T-helper 1 cell (primary cell): ENCODE measurements around the gene FHL1.
"Not testable (repeated sequence)": the region's sequence is repeated elsewhere in the genome, so short reads cannot be mapped to it uniquely, and the experiment has no call there.

Experiments
- DNase-seq, 5 donors: peaks; one replicate each; pipeline ENCODE4 v3.0.0-alpha.2; 2012 to 2020

Gene FHL1

GRCh38 chrX:136147976-136148375 lies 643 bp downstream of the FHL1 start:
- DNase-seq, result no peak

DNA sequence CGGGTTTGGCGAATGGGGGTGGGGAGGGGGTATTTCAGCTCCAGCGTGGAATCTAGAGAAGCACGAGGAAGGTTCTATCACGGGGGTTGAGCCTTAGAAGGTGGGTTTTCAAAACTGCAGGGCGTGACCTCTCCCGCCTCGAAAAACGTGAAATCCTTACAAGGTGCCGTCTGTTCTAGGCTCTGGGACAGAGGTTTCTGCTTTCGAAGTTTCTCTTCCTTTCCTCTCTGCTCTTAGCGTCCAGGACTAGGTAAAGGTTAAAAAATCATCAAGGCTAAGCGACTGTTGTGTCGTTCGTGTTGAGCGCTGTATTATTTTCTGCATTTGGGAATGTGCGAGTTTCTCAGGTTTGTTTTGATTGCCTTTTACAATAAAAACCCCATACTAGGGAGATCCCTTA lies 1.1 kb downstream of the FHL1 start:
- DNase-seq, result no peak

GRCh38 chrX:136154998-136155397 lies 7.7 kb downstream of the FHL1 start:
- DNase-seq, result no peak

DNA sequence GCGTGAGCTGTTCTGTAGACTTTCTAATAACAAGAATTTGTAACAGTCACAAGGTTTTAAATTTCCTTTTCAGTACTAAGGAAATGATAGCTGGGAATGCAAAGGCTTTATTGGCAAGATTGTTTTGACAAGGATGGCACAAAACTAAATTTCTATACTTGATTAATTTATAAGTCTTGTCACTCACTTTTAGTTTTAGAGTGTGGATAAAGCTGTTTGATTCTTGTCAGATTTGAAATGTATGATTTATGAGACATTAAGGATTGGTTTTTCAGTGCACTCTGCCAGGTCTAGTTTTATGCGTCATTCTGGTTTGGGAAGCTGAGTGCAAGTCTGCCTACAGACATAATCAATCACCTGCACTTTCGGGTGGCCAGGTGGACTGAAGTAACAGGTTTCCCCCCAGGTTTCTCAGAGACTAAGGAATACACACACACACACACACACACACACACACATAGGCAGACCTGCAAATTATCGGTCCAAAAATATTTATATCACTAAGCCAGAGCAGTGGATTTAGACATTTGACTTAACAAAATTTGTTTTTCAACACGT lies 9.3 kb downstream of the FHL1 start:
- DNase-seq, result no peak

GRCh38 chrX:136157187-136157586 lies 9.9 kb downstream of the FHL1 start:
- no peak for DNase-seq

- DNase-seq, result no peak
Measured at GRCh38 chrX:136158685-136159084, 11.4 kb downstream of the FHL1 start.

DNA sequence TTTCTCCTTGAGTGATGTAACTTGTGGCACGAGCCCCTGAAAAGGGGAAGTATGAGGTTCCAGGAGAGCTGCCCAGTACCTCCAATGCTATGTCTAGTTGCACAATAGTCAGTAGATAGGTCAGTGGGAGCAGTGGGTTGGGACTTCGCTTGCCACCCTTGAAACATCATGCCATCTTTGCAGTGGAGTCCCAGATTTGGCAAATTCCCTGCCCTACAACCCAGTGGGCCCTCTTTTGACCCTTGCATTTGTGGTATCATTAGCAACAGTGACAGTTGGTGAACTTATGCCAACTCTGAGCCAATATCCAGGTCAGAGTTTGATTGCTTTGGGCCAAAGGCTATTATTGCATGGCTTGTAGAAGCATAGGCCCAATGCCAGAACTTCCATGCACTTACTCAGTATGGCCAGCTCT lies 12.3 kb downstream of the FHL1 start:
- no peak for DNase-seq

DNA sequence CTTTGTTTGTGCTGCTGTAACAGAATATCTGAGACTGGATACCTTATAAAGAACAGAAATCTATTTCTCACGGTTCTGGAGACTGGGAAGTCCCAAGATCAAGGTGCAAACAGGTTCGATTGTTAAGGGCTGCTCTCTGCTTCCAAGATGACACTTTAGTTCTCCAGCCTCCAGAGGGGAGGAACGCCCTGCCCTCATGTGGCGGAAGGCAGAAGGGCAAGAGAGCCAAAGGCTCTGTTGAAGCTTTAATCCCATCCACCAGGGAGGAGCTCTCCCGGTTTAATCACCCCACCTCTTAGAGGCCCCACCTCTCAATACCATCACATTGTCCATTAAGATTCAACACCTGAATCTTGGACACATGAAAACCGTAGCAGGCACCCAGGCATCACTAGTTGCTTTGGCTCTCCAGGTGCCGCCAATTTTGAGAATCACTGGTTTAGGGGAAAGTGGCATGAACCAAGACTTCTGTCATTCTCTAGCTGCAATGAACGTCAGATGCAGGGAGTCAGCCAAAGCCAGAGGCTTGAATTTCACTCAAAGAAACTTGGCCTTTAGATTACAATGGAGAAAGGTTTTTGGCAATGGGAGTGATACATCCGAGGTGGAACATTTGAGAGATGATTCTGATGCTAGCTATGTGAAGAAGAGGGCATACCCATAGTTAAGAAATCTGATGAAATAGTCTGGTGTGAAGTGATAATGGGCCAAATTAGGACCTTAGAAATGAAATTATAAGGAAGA lies 15.7 kb downstream of the FHL1 start:
- peak in 2 of 5 donors; percentile 17 to 35 for DNase-seq

DNA sequence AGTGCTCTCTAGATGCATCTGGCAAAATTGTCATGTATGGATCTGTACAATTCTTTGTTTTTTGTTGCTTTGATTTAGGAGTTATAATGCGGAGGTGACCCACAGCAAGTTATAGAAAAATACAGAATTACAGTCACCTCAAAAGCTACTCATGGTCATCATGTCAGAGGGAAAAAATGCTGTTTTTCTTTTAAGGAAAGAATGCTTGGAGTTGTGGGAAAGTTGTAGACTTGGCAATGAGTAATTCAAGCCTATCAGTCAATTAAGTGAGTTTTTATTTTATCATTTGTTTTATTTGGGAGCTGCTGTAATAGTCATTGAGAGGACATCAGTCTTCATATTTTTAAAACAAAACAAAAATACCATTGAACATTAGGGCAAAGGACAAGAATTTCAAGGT lies 16.4 kb downstream of the FHL1 start:
- DNase-seq, result no peak

DNA sequence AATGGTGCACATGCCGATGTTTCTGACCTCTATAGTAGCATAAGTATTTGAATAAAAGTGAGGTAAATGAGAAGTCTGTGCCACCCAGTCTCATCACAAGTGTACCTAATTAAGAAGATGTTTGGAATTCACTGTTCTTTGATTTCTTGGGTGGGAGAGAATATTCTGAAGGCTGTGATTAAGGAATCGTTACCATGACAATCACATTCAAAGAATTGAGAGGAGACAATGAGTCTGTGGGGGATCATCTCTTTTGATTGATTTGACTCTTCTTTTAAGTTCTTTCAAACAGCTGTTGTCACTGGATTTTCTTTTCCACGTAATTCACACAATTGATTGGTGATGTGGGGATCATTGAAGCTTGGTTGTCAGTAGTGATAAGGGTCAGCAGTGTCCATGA lies 18.1 kb downstream of the FHL1 start:
- DNase-seq, result no peak

- peak in 1 of 5 donors; percentile 5 for DNase-seq
Measured at GRCh38 chrX:136166221-136166855, 19.0 kb downstream of the FHL1 start.

DNA sequence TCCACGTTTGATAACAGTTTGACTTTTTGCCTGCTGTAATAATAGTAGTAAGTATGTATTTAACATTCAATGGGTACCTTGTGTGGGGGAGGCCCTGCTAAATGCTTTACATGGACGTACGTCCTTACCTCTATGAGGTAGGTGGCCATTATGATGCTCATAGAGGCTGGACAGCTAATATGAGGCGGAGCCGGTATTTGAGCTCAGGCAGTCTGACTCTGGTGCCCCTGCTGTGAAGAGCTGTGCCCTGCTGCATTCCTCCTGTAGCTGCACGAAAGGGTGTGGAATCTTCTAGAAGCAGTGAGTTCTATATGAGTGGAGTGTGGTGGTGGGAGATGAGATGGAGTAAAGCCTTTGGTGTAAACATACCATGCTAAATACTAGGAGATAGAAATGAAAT lies 20.7 kb downstream of the FHL1 start:
- not testable (repeated sequence) for DNase-seq

DNA sequence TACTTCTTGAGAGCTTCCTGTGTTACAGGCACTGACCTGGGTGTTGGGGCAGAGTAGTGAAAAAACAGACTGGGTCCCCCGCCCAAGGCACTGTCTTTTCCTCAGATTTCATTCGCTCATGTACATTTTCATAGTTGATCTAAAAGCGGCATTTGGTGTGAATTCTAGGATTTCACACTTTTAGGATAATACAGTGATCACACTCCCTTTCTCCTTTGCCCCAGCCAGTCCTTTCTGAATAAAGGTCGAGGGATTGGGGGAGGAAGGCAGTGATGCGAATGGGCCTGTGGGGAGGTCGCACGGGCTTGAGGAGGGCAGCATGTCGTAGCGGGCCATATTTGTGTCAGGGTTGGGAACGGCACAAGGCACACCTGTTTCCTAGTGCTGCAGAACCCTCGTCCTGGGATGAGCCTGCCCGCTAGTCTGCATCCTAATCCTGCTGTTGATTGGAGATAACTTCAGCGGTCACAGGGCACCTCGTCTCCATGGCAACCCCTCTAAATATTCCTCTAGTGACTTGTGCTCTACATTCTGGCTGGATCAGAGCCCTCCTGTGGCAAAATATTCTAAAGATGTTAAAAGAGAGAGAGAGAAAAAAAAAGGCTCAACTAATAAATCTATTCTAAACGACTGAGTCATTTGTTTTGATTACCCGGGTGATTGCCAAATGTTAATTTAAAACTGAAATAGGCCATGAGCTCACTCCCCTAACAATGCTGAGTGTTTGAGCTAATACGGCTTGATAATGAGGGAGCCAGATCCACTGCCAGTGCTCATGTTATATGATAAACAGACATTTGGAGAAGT lies 21.8 kb downstream of the FHL1 start:
- DNase-seq, result no peak

DNA sequence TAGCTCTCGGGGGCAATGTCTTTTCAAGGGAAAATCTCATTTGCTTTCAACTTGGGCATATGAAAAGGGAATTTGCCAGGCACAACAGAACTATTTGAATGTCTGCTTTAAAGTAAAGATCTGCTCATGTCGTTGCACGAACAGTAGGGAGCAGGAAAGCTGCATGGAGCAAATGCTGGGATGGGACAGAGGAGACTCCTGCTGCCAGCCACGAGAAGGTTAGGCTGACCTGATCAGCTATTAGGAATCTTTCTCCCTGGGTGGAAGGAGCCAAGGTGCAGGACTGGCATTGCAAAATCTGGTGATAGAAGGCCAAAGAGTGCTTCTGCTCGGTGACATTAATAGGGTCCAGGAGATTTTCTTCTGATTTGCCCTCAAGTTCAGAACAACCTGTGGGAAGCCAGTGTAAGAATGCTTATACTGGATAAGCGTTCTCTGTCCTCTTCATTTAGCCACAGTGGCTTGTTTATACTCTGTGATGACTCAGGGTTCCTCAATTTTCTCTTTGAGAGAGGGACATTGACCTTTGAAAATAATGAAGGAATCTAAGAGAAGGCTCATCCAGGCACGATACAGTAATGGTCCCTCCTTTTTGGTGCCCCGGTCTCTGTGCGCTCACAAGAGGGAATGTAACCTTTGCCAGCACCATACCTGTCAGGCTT lies 22.9 kb downstream of the FHL1 start:
- DNase-seq, result no peak

DNA sequence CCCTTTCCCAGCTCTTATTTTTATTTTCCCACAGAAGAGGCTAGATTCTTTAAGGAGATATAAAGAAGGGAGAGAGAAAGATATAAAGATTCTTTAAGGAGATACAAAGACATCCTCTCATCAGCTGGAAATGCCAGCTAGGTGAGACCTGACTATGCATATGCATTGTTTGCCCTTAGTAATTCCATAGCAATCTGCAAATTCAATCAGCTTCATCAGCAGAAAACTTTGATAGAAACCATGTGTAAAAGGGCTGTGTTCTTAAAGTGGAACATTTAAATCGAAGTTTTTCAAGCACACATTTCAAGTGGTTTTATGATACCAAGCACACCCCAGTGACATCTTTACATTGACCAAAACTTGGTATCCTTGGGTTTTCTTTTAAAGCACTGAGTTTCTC lies 24.1 kb downstream of the FHL1 start:
- DNase-seq, result no peak

DNA sequence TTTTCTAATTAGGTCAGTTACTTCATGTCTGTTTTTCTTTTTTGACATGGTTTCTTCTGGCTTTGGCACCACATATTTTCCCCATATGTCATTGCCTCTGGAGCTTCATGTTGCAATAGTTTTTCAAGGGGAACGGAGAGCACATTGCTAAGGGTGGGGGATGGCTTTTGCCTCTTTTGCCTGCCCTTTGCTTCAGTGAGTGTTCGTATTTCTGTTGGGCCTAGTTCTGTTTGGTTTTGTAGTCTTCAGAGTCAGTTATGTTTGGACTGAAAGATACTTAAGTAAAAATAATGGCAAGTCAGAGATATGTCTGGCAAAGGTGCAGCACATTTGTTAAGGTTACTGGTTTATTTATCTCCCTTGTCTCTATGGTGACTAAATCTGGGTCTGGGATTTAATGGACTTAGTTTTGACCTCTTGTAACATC lies 29.1 kb downstream of the FHL1 start:
- no peak for DNase-seq

- no peak for DNase-seq
Measured at GRCh38 chrX:136179133-136179532, 31.8 kb downstream of the FHL1 start.

GRCh38 chrX:136182414-136182813 lies 35.1 kb downstream of the FHL1 start:
- no peak for DNase-seq

GRCh38 chrX:136183172-136183571 lies 35.8 kb downstream of the FHL1 start:
- DNase-seq, result no peak

DNA sequence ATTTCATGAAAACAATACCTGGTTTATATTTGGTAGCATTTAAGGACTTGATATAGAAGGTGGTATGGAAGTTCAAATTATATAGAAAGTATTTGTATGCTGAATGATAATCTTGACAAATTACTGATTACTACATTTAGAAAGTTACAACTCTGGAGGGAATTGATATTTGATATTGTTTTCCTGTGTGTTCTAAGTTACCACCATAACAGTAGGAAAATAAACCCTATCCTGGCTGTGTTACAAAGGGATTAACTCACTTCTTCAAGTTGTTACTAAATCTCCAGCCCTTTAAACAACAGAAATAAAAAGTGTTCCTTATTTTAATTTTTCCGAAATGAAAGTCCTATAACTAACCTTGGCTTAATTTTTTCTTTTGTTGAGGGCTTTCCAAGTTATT lies 36.6 kb downstream of the FHL1 start:
- DNase-seq, result no peak

- no peak for DNase-seq
Measured at GRCh38 chrX:136185401-136186022, 38.2 kb downstream of the FHL1 start.

DNA sequence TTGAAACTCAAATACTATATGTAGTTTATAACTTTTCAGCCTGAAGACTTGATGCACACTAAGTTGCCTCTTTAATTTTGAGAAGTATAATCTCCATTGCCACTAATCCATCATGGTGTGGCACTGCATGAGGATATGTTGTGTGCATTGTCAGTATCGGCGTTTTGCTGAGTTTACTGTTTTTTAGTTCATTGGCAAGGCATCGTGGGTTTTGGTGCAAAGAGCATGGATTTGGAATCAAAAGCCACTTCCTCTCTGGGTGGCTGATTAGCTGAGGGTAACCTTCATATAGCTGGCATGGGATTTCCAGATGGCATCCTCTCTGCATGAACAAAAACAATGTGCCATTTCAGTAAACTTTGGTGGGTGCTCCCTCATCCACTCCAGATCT lies 38.7 kb downstream of the FHL1 start:
- DNase-seq, result no peak
